ENCODE results near the gene LMAN2. TPM values are rescaled to one million over a fixed set of nuclear protein-coding genes. Genes with fewer than 3 reads are reported as not detected.

LMAN2 gene
- total RNA-seq, 1 experiment from 2014 or later = 128 TPM

GRCh38 chr5:177354256-177354655, 2.8 kb upstream of the LMAN2 start:
- Histone ChIP-seq H3K27ac (ENCODE audit: low read depth, low read length) (no peak overlapping the region), H3K4me3 (replicated peaks in 1 of 2; ENCODE audit: low read depth in 1 of 2, low read length in 2 of 2) (no peak overlapping the region), H2AFZ (ENCODE audit: low read depth, low read length, poor library complexity, severe bottlenecking) (no peak overlapping the region), H3K4me1 (ENCODE audit: control insufficient read depth in 1 of 2, insufficient read depth in 2 of 2, low read length in 2 of 2) (peaks cover 14 to 22% of the 10 kb centered on the region in 2 experiments), H3K27me3 (ENCODE audit: insufficient read depth, low read length) (no peaks in the 10 kb centered on the region), H3K36me3 (ENCODE audit: control insufficient read depth in 1 of 2, insufficient read depth in 2 of 2, low read length in 2 of 2) (peaks cover 0 to 4% of the 10 kb centered on the region in 2 experiments; a peak in 1 of 4 replicates), H4K20me1 (ENCODE audit: insufficient read depth) (no peaks in the 10 kb centered on the region), H3K9me3 (ENCODE audit: control insufficient read depth in 1 of 2, insufficient read depth in 1 of 2, low read depth in 1 of 2, low read length in 2 of 2) (peaks cover 0 to 4% of the 10 kb centered on the region in 2 experiments; a peak in 1 of 4 replicates), H3K9ac (ENCODE audit: low read length) (no peak overlapping the region), H3K9me2 (ENCODE audit: insufficient read depth) (no peaks in the 10 kb centered on the region), H3K4me2 (ENCODE audit: low read length) (no peak overlapping the region), H3K79me2 (ENCODE audit: insufficient read depth, low read length) (peaks cover 22% of the 10 kb centered on the region)
- intact Hi-C loops (cut with micrococcal nuclease) = no loop called here
- ChIA-PET CTCF (interaction anchor here (3.2 kb wide), 1 partner anchor 15 kb away, joined by 15 read pairs; no protein-coding TSS in a partner anchor), POLR2A (no interaction called here), RAD21 (ENCODE audit: low non-redundant PET in 1 of 2, low total read pairs in 2 of 2, uncharacterized antibody in 2 of 2, unreplicated experiment in 2 of 2) (no interaction called here)
- TF ChIP-seq ELF1 (IDR thresholded peaks at IDR 0.05; ENCODE audit: borderline replicate concordance, low read depth) = no peak
- no TSS peak for BruUV-seq (replicated peaks)
- ATAC-seq (no peak), DNase-seq (ENCODE audit: low read depth, low spot score) (no peak)

DNA sequence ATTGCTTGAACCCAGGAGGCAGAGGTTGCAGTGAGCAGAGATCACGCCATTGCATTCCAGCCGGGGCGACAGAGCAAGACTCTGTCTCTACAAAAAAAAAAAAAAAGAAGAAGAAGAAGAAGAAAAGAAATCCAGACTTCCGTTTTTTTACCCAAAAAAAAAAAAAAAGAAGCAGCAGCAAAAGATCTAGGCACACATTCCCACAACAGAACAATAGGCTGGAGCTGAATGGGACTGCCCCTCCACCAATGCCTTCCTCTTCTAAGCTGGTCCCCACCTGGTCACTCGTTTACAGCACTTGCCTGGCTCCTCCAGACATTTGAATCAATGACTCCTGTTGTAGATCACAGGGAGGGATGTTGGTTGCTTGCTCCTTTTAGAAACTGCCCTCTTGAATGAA, 1.6 kb upstream of the LMAN2 start:
- DNase-seq (ENCODE audit: low read depth, low spot score) (no peak), ATAC-seq (no peak)
- H3K9me3 ChIP-seq (ENCODE audit: control insufficient read depth in 1 of 2, insufficient read depth in 1 of 2, low read depth in 1 of 2, low read length in 2 of 2) = peaks cover 0 to 4% of the 10 kb centered on the region in 2 experiments; a peak in 1 of 4 replicates
- CTCF ChIA-PET = interaction anchor here (2.3 kb wide), 1 partner anchor 43 kb away, joined by 9 read pairs; no protein-coding TSS in a partner anchor
- H3K36me3 ChIP-seq (ENCODE audit: control insufficient read depth in 1 of 2, insufficient read depth in 2 of 2, low read length in 2 of 2) = peaks cover 0 to 4% of the 10 kb centered on the region in 2 experiments; a peak in 1 of 4 replicates
- H3K79me2 ChIP-seq (ENCODE audit: insufficient read depth, low read length) = peaks cover 33% of the 10 kb centered on the region
- intact Hi-C loops (cut with micrococcal nuclease) = no loop called here
- no peak overlapping the region for H2AFZ ChIP-seq (ENCODE audit: low read depth, low read length, poor library complexity, severe bottlenecking)
- no TSS peak for BruUV-seq (replicated peaks)
- H3K27me3 ChIP-seq (ENCODE audit: insufficient read depth, low read length) = no peaks in the 10 kb centered on the region
- RAD21 ChIA-PET (ENCODE audit: low non-redundant PET in 1 of 2, low total read pairs in 2 of 2, uncharacterized antibody in 2 of 2, unreplicated experiment in 2 of 2) = no interaction called here
- H3K9me2 ChIP-seq (ENCODE audit: insufficient read depth) = no peaks in the 10 kb centered on the region
- no peaks in the 10 kb centered on the region for H4K20me1 ChIP-seq (ENCODE audit: insufficient read depth)
- POLR2A ChIA-PET = interaction anchor here (0.6 to 0.7 kb wide), 3 partner anchors 159 to 581 kb away, joined by 3 to 4 read pairs (median 3); no protein-coding TSS in a partner anchor
- H3K4me2 ChIP-seq (ENCODE audit: low read length) = no peak overlapping the region
- no peak overlapping the region for H3K4me3 ChIP-seq (replicated peaks in 1 of 2; ENCODE audit: low read depth in 1 of 2, low read length in 2 of 2)
- no peak for TF ChIP-seq SIN3A (IDR thresholded peaks at IDR 0.05; ENCODE audit: low read depth)
- H3K9ac ChIP-seq (ENCODE audit: low read length) = no peak overlapping the region
- peaks cover 14 to 20% of the 10 kb centered on the region in 2 experiments for H3K4me1 ChIP-seq (ENCODE audit: control insufficient read depth in 1 of 2, insufficient read depth in 2 of 2, low read length in 2 of 2)
- no peak overlapping the region for H3K27ac ChIP-seq (ENCODE audit: low read depth, low read length)
